NCI-H1105 (cell line): ENCODE results near the gene PLOD1.

Experiments used
- DNase-seq: peaks from one replicate; lab custom pipeline; 2025; lab: John Stamatoyannopoulos, UW

PLOD1 gene

DNA sequence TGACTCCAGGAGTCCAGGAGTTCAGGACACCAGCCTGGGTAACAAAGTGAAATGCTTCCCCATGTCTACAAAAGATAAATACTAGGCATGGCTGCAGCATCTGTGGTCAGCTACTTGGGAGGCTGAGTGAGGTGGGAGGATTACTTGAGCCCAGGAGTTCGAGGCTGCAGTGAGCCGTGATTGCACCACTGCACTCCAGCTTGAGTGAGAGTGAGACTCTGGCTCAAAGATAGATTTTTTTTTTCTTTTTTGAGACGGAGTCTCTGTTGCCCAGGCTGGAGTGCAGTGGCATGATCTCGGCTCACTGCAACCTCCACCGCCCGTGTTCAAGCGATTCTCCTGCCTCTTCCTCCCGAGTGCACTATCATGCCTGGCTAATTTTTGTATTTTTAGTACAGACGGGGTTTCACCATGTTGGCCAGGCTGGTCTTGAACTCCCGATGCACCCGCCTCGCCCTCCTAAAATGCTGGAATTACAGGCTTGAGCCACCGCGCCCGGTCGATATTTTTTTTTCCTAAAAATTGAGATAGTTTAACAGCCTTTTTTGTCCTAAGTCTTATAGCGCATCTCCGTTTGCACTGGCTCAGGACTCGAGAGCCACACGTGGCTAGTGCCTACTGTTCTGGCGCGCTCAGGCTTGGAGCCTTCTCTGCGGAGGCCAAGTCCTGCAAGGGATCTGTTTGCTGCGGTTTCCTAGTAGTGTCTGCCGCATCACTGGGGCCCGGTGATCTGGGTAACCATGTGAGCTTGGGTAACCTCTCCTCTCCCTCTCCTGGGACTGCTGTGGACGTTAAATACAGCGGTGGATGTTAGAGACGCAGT is 44.7 kb downstream of the PLOD1 start:
- peak; percentile 3 for DNase-seq

DNA sequence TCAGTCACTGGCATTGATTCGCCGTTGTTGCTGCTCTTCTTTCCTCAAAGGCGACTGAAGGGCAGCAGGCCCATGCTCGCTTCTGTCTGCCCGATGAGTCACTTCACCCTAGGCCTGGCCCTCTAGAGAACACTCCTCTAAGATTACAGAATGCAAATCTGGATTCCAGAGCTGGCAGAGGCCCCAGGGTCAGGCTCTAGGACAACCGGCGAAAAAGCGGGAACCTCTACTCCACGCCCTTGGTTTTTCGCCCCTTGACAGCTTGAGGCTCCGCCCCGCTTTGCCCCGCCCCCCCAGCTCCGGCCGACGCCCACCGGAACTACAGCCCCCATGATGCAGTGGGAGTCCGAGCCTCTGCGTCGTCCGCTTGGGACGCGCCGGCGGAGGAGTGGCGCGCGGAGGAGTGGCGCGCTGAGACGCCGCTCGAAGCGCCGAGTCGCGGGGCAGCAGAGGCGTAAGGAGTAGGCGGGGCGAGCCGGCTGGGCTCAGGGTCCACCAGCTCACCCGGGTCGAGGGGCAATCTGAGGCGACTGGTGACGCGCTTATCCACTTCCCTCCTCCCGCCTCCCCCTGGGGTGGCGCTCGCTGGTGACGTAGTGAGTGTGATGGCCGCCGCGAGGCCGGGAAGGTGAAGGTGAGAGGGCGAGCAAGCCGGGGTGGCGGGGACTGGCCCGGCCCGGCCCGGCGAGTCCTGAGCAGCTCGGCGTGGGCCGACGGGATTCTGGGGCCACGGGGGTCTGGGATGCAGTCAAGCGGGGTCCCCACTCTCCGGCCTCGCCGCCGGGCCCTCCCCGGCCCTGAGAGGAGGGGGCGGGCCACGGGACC is 45.5 kb downstream of the PLOD1 start, which contains the start of gene MFN2:
Gene MFN2 (plus strand): TSS at position 594 of the 825 bp plus-strand sequence. CDS start 8,725 bp downstream, outside the sequence.
- peak; percentile 99 for DNase-seq

DNA sequence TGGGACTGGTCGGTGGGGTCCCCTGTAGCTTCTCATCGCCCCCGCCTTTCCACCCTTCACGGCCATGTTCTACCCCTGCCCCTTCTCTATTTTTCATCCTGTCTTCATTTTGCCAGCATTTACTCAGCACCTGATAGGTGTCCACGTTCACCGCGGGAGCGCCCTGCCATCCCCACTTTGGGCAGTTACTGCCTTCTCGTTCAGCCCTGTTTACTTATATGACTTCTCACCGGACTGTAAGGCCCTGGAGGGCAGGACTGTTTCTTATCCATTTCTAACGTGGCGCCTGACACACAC is 46.1 kb downstream of the PLOD1 start:
- no peak for DNase-seq

DNA sequence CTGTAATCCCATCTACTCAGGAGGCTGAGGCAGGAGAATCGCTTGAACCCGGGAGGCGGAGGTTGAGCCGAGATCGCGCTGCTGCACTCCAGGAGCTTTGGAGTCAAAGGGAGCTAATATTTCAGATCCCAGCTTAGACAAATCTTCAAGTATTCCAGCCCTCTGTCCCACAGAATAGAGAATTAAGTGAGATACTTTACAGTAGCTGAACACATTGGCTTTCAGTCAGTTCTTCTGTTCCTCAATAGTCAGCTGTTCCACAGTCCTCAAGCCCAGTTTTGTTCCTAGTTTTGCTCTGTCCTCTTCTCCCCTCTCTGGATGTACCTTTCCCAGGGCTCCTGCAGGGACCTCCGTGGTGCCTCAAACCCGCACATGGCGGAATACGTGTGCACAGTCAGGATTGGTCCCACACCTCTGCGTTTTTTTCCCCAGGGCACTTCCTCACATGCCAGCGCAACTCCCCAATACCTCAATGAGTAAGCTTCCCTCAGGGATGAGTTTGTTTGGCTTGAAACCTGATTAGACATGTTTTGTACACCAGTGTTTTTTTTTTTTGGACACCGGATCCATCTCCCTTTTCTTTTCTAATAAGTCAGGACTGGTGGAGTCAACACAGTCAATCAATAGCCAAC is 47.0 kb downstream of the PLOD1 start:
- DNase-seq = no peak

DNA sequence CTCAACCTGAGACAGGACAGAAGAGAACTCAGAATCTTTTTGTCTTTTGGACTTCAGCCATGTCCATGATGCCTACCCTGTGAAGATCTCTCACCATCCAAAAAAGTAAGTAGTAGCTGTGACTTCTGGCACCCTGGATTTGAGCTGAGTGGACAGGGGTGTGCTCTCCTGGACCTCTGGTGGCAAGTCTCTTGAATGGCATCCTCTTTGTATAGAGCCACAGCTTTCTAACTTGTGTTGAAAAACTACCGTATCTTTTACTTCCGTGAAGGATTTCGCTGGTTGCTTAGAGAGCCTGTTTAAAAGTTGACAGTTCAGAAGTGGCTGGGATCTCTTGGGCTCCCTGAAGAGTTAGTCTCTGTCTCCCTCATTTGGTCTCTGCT is 47.5 kb downstream of the PLOD1 start:
- no peak for DNase-seq

DNA sequence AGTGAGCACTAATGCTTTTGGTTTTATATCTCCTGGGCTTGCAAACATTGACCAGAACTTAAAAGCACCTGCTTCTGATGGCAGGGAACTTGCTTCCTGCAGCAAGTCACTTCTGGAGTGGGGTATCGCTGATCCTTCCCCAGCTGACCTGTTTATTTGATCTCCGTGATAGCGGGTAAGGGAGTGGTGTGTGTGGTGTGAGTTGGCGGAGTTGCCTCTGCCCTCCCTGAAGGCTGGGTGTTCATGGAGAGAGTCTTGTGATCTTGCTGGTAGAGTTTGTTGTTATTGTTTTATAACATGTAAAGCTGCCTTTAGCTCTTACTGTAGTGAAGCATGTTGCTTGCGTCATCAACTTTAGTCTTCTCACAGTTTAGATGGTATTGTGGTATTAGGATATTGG is 49.6 kb downstream of the PLOD1 start:
- no peak for DNase-seq

DNA sequence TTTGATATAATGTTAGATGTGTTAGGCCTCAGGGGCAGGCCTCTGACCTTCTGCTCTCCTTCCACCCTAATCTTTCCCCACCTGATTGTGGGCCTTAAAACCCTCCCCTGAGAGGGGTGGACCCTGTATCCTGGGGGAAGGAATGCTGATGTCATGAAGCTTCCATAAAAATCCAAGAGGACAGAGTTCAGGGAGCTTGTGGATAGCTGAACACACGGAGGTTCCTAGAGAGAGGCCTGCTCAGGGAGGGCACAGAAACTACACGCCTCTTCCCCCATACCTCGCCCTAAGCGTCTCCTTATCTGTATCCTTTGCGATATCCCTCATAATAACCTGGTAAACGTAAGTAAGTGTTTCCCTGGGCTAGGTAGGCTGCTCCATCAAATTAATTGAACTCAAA is 50.1 kb downstream of the PLOD1 start:
- no peak for DNase-seq

DNA sequence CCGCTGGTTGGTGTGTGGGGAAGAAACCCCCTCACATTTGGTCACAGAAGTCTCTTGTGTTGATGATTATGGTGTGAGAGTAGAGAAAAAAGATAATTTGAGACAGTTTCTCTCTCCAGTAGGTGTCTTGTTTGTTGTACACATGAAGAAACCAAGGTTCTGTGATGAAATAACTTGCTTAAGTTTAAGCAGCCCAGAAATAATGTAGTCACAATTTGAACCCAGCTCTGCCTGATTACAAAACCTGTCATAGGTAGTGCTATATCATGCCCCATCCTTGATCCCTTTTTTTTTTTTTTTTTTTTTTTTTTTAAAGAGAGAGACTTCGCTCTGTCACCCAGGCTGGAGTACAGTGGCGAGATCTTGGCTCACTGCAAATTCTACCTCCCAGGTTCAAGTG is 50.7 kb downstream of the PLOD1 start:
- no peak for DNase-seq

DNA sequence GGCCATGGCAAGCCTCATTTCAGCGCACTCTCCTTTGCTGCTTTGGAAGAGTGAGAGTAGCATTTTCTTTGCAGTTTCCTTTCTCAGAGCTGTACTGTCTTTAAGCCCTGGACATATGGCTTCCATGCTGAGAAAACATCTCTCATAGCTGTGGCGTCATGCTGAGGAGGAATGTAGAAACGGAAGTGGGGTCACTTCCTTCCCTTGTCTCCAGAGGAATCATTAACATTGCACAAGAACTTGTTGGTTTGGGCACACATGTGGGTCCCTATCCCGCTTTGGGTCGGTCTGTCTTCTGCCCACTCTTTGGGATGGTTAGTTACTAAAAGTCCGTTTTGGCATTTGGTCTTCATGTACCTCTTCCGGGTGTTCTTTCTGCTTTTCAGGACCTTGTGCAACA is 51.3 kb downstream of the PLOD1 start:
- DNase-seq = no peak

DNA sequence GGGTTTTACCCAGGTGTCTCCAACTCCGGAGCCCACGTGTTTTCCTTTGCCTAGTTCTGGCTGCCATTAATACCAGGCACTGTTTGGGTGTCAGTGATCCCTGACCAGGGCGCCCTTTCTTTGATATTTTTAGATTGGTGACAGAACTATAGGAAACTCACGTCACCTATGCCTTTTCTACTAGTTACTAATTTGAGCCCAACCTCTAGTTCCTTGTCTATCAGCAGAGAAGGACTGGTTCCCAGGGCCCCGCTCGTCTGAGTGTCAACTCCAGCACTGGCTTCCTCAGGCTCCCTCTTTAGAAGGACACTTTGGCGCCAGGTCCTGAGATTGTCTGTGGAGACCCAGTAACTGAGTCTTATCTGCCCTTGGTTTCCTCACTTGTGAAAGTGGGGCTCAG is 55.2 kb downstream of the PLOD1 start:
- DNase-seq = no peak

DNA sequence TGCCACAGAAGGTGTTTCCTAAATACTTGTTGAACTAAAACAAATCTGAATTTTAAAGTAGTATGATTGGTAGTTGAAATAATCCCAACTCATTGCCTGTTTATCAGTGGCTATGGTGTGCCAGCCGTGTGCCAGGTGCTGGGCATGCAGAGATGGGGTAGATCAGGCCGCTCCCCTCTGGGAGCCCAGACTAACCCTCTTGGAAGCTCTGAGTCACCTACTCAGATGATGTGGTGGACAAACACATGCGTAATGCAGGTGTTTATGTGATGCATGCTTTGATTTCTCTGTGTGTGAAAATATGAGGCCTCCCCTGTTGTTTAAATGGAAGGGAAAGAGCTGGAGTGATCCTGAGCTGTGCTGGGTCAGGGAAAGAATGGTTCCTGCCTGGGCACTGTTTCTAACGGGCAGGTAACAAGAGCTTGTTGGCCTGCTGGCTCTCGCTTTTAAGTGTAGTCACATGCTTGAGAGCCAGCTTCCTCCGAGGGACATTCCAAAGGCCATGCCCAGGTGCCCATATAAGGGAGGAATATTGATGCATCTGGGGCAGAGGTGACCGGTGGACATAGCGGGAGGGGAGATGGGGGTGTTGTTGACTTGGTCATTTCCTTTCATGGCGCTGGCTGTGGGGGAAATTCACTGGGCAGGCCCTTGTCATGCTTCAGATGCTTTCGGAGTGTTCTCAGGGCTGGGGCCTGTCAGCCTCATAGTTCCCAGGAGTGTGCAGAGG is 56.0 kb downstream of the PLOD1 start:
- DNase-seq = no peak

DNA sequence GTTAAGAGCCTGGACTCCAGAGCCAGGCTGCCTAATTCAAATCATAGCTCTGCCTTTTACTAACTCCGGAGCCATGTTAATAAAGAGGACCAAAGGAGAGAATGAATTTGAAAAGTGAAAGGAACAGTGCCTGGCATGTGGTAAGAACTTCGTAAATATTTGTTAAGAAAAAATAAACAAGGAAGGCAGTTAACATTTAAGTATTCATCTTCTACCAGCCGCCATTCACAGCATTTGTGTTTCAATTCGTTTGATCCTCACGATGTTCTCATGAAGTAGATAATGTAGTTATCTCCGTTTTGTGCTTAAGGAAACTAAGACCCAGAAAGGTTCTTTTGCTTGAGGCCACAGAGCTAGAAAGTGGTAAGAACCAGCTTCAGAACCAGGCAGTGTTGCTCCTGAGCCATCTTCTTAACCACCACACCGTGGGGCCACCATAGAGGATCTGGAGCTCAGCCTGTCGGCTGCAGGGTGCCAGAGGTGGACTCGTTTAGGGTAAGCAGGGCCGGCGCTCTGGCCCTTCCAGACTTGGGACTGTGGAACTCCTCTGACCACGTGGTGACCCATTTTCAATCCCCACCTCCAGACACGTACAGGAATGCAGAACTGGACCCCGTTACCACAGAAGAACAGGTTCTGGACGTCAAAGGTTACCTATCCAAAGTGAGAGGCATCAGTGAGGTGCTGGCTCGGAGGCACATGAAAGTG is 57.6 kb downstream of the PLOD1 start:
- DNase-seq = no peak

DNA sequence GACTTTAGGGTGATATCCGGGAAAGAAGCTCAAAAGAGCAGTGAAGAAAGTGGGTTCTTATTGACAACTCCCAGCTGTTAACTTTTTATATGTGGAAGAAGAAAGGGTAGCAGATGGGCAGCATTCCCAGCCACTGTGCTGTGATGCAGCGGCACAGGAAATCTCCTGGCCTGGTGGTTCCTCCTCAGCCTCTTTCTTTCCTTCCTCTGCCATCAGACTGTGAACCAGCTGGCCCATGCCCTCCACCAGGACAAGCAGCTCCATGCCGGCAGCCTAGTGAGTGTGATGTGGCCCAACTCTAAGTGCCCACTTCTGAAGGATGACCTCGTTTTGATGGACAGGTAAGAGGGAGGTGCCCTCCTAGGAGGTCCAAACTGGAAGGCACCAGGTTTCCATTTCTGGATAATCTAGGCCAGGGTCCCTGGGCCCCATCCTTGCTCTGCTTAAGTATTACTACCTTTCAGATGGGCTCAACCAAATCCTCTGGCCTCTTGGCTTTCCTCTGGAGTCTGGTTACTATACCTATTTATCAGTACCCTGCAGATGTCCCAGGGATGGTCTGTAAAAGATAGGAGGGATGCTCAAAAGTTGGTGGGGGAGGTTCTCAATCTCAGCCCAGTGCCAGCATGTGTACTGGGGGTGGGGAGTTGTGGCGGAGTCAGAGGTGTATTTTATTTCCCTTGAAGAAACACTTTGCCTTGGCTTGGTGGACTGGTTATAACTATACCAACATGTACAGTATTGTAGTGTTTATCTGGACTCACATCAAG is 62.7 kb downstream of the PLOD1 start:
- no peak for DNase-seq

DNA sequence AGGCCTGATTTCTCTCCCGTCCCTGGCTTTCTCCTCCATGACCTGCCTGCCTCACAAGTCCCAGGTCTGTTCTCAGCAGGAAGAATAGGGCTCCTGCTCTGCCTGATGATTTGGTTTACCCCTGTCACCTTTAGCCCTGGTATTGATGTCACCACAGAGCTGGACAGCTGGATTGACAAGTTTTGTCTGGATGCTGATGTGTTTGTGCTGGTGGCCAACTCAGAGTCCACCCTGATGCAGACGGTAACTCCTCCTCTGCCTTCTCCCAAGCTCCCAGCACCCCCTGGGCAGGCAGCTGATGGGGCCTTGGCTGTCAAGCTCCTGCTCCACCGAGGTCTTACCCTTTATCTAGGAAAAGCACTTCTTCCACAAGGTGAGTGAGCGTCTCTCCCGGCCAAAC is 64.1 kb downstream of the PLOD1 start:
- no peak for DNase-seq

DNA sequence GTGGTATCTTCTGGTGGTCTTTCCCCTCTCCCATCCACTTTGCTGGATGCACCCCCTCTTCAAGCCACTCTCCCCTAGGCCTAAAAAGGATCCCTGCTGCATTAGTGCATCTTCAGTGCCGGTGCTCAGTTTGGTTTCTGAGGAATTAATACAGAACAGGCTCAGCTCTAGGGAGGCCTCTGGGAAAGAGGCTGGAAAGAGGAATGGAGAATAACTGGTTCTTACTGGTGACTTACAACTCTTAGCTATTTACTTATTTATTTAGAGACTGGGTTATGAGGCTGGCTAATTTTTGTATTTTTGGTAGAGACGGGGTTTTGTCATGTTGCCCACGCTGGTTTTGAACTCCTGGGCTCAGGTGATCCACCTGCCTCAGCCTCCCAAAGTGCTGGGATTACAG is 64.7 kb downstream of the PLOD1 start:
- no peak for DNase-seq

DNA sequence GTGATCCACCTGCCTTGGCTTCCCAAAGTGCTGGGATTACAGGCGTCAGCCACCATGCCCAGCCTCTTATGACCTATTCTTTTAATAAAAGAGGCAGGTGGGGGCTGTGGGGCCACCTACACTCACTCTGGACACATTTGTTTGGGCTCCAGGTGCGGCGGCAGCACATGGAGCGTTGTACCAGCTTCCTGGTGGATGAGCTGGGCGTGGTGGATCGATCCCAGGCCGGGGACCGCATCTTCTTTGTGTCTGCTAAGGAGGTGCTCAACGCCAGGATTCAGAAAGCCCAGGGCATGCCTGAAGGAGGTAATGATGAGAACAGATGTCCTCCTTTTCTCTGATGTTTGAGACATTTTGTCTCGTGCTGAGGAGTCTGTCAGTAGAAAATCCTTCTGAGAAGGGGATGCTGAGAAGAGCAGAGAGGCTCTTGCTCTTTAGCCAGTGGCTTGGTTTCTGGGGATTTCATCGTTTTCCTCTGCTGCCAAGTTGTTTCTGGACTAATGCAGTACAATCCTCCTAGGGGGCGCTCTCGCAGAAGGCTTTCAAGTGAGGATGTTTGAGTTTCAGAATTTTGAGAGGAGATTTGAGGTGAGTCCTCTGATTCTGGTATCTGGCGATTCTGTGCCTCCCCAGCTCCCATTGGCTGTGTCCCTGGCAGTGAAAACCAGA is 66.9 kb downstream of the PLOD1 start:
- DNase-seq = no peak

DNA sequence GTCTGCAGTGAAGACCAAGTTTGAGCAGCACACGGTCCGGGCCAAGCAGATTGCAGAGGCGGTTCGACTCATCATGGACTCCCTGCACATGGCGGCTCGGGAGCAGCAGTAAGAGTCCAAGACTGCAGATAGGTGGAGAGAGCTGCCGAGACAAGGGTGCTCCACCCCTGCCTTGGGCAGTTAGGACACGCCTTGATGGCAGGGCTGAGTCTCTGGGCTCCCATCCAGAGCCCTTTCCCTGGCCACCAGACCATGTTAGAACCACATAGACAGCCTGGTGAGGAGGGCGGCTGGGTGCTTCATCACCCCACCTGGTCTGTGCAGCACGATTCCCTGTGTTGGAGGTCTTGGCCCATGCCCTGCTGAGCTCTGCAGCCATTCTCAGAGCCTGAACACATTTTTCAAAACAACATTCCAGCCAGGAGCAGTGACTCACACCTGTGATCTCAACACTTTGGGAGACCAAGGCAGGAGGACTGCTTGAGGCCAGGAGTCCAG is 67.5 kb downstream of the PLOD1 start:
- no peak for DNase-seq

DNA sequence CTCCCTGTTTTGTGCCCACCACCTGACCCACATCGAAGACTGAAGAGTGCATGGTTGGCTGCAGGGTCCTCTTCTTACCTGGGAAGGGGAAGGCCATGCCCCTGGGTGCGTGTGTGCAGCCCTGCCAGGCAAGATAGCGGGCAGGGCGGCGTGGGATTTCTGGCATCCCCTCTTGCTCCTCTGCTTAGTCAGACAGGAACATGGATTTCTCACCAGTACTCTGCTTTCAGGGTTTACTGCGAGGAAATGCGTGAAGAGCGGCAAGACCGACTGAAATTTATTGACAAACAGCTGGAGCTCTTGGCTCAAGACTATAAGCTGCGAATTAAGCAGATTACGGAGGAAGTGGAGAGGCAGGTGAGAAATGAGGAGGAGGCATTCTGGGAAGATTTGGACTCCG is 69.2 kb downstream of the PLOD1 start:
- no peak for DNase-seq

DNA sequence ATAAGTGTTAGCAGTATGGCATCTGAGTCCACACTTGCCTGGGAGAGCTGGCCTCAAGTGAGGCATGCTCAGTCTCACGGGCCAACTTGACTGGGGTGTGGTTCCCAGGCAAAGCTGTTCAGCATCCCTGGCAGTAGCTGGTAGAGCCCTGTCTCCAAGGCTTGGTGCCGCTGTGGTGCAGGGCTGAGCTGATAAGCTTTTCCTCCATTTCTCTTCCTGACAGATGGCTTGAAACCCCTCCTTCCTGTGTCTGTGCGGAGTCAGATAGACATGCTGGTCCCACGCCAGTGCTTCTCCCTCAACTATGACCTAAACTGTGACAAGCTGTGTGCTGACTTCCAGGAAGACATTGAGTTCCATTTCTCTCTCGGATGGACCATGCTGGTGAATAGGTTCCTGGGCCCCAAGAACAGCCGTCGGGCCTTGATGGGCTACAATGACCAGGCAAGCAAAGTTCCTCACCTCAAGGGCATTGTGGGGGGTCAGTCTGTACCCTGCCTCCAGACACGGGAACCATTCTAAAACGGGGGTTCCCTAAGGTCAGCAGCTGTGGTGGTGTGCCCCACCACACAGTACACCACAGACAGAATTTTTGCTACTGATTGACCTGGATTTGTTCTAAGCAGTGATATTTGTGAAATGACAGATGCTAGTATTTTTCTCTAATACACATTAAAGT is 71.1 kb downstream of the PLOD1 start:
- DNase-seq = no peak
